Subcutaneous abdominal adipose tissue (tissue), 5 donors: ENCODE measurements around the gene PLAAT4.

ENCODE experiments used
- H3K27ac ChIP-seq: one replicate; pipeline ENCODE4 v1.7.0; 2013; ENCODE audit warnings: low read depth, mild to moderate bottlenecking, inconsistent platforms, low read length, moderate library complexity
- H3K27me3 ChIP-seq, 5 donors: one replicate each; pipeline ENCODE4 v1.7.0; 2013; ENCODE audit warnings: low read length in 5 of 5, inconsistent platforms in 1 of 5; ENCODE audit not compliant: control insufficient read depth in 5 of 5, insufficient read depth in 4 of 5
- H3K36me3 ChIP-seq, 5 donors: one replicate each; pipeline ENCODE4 v1.7.0; 2013; ENCODE audit warnings: low read length in 5 of 5; ENCODE audit not compliant: control insufficient read depth in 5 of 5, insufficient read depth in 5 of 5
- H3K4me1 ChIP-seq, 5 donors: one replicate each; pipeline ENCODE4 v1.7.0; 2013; ENCODE audit warnings: low read length in 5 of 5, mild to moderate bottlenecking in 3 of 5, moderate library complexity in 1 of 5; ENCODE audit not compliant: control insufficient read depth in 5 of 5, insufficient read depth in 5 of 5
- H3K4me3 ChIP-seq, 5 donors: one replicate each; pipeline ENCODE4 v1.7.0; 2013; ENCODE audit warnings: low read length in 5 of 5, low read depth in 1 of 5
- H3K9ac ChIP-seq, 5 donors: one replicate each; pipeline ENCODE4 v1.7.0; 2013; ENCODE audit warnings: low read length in 5 of 5, mild to moderate bottlenecking in 4 of 5, moderate library complexity in 3 of 5
- H3K9me3 ChIP-seq, 5 donors: one replicate each; pipeline ENCODE4 v1.7.0; 2013; ENCODE audit warnings: low read length in 5 of 5; ENCODE audit not compliant: control insufficient read depth in 5 of 5
- donor health status: healthy.
- donor health status: healthy.
- donor health status: healthy.
- donor health status: healthy.
- donor health status: healthy.

The PLAAT4 gene

DNA sequence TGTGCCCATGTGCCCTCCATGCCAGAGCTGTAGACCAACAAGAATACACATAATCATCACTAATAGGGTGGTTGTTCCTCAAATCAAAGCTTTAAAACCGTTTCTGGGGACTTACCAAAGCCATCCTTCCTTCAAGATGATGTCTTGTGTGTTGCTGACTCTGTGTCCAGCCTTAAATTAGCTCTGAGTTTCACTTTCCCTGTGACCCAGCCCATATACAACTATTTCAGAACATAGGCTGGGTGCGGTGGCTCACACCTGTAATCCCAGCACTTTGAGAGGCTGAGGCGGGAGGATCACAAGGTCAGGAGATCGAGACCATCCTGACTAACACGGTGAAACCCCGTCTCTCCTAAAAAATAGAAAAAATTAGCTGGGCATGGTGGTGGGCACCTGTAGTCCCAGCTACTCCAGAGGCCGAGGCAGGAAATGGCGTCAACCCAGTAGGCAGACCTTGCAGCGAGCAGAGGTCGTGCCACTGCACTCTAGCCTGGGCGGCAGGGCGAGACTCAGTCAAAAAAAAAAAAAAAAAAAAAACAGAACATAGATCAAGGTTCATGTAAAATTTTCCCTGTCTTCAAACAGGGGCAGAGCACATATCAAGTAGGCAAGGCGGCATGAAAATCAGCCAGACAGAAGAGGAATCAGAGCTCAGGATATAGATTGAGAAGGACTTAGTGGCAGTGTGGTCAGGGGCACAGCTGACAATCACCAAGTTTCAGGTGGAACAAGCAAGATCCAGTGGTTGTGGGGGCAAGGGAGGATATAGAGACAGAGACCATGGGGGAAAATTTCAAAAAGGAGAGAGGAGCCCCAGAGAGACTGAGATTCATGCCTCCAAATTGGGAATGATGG is 26.8 kb downstream of the PLAAT4 start, which contains the start of gene PLAAT2:
Gene PLAAT2 (minus strand): TSS at position 179 of the 855 bp plus-strand sequence. CDS start 55 bp downstream, at position 124.
- Histone ChIP-seq H3K9me3 (no peaks in the 10 kb centered on the region), H3K27me3 (no peaks in the 10 kb centered on the region), H3K36me3 (no peaks in the 10 kb centered on the region), H3K9ac (no peak within 1 kb of the TSS), H3K4me3 (no peak within 1 kb of the TSS), H3K27ac (no peak within 1 kb of the TSS), H3K4me1 (peaks cover 0 to 37% (median 27%) of the 10 kb centered on the region in 5 donors)

DNA sequence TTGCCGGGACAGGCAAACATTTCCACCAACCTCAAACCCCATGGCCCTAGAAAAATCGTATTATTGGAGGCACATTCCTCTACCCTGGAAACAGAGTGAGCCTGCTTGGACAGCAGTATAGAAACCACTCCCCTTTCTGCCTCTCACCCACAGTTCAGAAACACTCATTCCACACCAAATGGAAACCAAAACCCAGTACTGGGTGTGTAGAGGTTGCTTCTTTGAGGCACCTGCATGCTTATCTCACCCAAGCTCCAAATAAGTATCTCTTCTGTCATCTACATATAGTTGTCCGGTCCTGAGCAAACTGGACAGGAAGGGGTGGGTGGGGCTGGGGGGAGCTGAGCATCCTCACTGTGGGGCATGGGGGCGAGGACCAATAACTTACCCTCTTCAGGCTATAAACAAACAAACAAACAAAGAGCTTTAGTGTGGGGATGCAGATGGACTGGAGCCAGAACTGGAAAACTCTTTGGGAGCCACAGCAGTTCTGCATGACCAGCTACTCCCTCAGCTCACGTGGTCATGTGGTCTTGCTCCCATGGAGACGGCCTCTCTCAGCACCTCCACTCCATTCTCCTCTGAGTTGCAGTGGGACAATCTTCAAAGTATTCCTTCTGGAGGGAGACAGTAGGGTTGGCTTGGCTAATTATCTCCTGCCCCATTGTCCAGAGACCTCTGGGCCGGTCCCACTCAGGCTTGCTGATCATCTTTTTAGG is 27.6 kb downstream of the PLAAT4 start:
- Histone ChIP-seq H3K9ac (no peak overlapping the region), H3K36me3 (no peaks in the 10 kb centered on the region), H3K4me3 (no peak overlapping the region), H3K27ac (no peak overlapping the region), H3K27me3 (no peaks in the 10 kb centered on the region), H3K9me3 (no peaks in the 10 kb centered on the region), H3K4me1 (peaks cover 0 to 37% (median 27%) of the 10 kb centered on the region in 5 donors)

DNA sequence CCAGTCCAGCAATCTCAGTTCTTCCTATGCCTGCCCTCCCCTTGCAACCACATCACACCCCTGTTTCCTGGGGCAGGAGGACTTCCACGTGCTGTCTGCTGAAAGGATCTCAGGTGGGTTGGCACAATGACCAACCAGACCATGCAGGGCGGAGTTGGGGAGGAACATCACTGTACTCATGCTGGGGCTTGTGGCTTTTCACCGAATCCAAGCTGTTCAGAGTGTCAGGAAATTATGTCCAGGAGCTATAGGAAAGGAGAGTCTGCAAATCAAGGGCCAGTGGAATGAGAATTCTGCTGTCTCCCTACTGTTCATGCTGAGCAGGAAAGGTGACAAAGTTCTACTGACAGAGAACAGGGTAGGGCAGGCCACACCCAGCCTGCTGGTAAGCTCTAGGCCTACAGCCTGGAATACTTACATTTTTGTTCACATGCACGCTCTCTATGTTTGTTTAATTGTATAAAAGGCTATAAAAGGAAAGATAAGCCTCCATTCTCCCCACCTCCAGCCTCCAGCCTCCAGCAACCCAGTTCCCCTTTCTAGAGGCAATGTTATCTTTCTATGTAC is 28.3 kb downstream of the PLAAT4 start:
- no peak overlapping the region for H3K4me3 ChIP-seq
- peaks cover 0 to 33% (median 27%) of the 10 kb centered on the region in 5 donors for H3K4me1 ChIP-seq
- H3K9ac ChIP-seq = no peak overlapping the region
- no peaks in the 10 kb centered on the region for H3K27me3 ChIP-seq
- H3K27ac ChIP-seq = no peak overlapping the region
- no peaks in the 10 kb centered on the region for H3K9me3 ChIP-seq
- no peaks in the 10 kb centered on the region for H3K36me3 ChIP-seq

DNA sequence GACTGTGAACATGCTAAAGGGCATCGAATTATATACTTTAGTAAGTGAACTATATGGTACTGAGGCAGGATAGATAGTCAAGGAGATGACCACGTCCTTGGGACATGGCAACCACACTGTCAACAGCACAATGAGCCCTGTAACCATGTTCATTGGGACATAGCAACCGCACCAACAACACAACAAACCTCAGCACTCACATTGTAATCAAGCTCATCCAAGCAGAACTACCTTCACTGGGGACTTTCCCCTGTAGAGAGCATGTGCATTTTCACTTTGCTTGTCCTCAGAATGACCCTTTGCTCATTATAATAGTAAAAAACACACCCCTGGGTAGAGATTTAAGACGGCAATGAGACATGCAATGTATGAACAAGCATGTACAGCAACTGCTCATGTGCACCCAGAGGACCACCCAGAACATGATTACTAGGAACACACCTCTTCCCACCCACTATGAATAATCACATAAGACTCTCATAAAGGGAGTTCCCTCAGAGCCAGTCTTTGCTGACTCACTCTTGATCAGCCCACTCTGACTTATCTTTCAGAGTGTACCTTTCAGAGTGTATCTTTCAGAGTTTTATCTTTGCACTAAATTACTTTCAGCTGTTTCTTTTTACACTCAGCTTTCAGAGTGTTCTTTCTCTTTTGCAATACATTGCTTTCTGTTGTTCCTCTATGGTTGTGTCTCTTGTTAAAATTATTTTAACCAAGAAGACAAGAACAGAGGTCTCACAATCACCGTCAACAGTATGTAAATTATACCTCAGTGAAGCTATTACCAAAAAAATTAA is 30.6 kb downstream of the PLAAT4 start:
- H3K4me1 ChIP-seq = peaks cover 0 to 15% (median 12%) of the 10 kb centered on the region in 5 donors
- H3K9me3 ChIP-seq = no peaks in the 10 kb centered on the region
- no peak overlapping the region for H3K9ac ChIP-seq
- no peak overlapping the region for H3K4me3 ChIP-seq
- H3K27me3 ChIP-seq = no peaks in the 10 kb centered on the region
- peak overlapping the region; percentile 45 for H3K27ac ChIP-seq
- no peaks in the 10 kb centered on the region for H3K36me3 ChIP-seq

DNA sequence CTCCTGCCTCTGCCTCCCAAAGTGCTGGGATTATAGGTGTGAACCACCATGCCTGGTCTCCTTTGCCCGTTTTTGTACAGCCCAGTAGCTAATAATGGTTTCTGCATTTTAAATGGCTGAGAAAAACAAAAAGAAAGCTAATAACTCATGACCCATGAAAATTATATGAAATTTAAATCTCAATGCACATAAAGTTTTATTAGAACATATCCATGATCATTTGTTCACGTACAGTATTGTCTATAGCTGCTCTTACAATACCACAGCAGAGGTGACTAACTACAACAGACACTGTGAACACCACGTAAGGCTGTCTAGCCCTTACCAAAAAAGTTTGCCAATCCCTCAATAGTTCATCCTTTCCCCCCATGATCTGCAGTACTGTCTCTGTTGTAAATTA is 33.0 kb downstream of the PLAAT4 start:
- Histone ChIP-seq H3K27ac (no peak overlapping the region), H3K9me3 (no peaks in the 10 kb centered on the region), H3K9ac (no peak overlapping the region)

DNA sequence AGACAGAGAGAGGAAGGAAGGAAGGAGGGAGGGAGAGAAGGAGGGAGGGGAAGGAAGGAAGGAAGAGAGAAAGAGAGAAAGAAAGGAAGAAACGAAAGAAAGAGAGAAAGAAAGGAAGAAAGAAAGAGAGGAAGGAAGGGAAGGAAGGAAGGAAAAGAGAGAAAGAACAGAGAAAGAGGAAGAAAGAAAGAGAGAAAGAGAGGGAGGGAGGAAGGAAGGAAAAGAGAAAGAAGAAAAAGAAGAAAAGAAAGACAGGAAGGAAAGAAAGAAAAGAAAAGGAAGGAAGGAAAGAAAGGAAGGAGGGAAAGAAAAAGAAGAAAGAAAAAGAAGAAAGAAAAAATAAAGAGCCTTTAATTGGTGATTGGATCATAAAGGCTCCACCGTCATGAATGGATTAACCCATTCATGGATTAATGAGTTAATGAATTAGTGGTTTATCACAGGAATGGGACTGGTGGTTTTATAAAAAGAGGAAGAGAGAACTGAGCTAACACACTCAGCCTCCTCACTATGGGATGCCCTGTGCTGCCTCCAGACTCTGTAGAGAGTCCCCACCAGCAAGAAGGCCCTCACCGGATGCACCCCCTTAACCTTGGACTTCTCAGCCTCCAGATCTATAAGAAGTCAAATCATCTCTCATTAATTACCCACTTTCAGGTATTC is 35.5 kb downstream of the PLAAT4 start:
- Histone ChIP-seq H3K9ac (no peak overlapping the region), H3K27ac (peak overlapping the region; percentile 49), H3K27me3 (no peaks in the 10 kb centered on the region), H3K4me3 (no peak overlapping the region), H3K36me3 (peaks cover 4 to 25% (median 7%) of the 10 kb centered on the region in 5 donors), H3K9me3 (no peaks in the 10 kb centered on the region), H3K4me1 (peaks cover 11 to 45% (median 36%) of the 10 kb centered on the region in 5 donors)

More for the DNA sequence above, 33.0 kb downstream of the PLAAT4 start:
- H3K27me3 ChIP-seq = no peaks in the 10 kb centered on the region
- H3K4me3 ChIP-seq = no peak overlapping the region
- H3K36me3 ChIP-seq = peaks cover 4 to 11% (median 7%) of the 10 kb centered on the region in 5 donors
- peaks cover 7 to 30% (median 23%) of the 10 kb centered on the region in 5 donors for H3K4me1 ChIP-seq

DNA sequence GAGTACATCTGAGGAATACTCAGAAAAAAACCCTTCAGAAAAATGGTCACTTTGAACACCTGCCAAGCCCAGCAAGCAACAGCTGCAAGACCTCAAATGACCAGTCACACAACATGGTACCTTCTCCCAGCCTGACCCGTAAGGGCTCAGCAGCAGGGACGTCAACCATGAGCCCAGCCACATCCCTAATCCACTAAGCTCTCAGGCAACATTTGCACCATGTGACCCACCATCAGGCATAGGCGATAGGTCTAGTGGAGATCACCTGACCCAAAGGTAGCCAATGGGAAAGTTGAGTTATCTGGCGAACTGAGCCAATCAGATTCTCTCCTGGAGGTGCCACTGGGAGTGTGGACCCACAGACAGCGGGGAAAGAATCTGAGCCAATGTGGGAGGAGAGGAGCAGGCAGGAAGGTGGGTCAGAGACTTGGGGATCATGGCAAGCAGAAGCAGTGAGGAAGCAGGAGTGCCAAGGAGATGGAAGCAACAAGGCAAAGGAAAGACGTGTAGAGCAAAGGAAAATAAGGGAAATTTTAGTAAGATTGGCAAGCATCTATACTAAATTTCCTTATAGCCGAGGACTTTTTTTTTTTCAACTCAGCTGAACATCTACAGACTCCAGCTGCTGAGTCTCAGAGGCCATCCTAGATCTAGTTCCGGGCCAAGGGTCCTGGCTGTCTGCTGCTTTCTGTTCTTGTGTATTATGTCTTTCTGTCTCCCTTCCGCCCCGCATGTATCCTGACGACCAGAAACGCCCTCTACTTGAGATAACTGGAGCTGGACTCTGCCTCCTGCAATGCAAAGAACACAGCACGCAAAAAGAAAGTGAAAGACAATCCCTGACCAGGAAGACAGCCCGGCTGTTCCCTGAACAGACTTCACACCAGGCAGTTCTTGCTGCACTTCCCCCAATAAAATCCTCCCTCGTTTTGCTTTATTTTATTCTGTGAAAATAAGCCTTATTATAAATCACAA is 37.6 kb downstream of the PLAAT4 start:
- peak overlapping the region; percentile 8 to 59 (median 46) for H3K4me3 ChIP-seq
- H3K27ac ChIP-seq = peak overlapping the region; percentile 85
- peaks cover 4 to 25% (median 7%) of the 10 kb centered on the region in 5 donors for H3K36me3 ChIP-seq
- peak overlapping the region in 2 of 5 donors; percentile 6 to 23 for H3K9ac ChIP-seq
- H3K4me1 ChIP-seq = peaks cover 11 to 34% (median 31%) of the 10 kb centered on the region in 5 donors
- H3K9me3 ChIP-seq = no peaks in the 10 kb centered on the region
- no peaks in the 10 kb centered on the region for H3K27me3 ChIP-seq

DNA sequence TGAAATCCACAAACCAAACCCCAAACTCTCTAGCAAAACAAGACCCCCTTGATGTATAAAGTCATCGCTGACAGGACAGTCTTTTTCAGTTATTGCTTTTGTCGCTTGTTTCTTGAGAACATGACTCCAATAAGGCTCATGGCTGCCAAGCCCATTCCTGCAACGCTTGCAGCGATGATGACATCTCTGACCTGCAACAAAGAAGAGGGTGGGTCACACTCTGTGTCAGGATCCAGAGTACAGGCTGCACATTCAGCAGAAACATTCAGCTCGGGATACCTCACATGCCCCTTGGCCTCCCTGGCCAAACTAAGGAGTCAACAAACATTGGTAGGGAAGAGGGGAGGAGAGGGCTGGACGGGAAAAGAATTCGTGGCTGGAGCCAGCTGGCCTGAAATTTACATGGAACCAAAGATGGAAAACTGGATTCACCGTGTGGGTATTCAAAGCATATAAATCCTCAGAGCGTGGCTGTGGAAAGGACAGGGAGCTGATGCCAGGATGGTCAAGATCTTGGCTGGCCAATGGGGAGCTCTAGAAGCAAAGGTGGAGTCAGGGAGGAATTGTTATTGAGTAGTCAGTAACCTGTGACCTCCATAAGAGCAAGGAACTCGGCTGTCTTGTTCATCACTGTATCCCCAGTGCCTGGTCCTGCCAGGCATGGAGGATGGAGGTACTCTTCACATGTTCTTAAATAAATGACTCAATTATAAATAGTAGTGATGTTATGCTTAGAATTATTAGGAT is 38.4 kb downstream of the PLAAT4 start:
- Histone ChIP-seq H3K4me3 (peak overlapping the region; percentile 8 to 59 (median 43)), H3K36me3 (peaks cover 7 to 28% (median 10%) of the 10 kb centered on the region in 5 donors), H3K9me3 (peaks cover 0 to 5% (median 3%) of the 10 kb centered on the region in 5 donors), H3K27me3 (no peaks in the 10 kb centered on the region), H3K4me1 (peaks cover 11 to 34% (median 31%) of the 10 kb centered on the region in 5 donors), H3K27ac (peak overlapping the region; percentile 85), H3K9ac (peak overlapping the region in 2 of 5 donors; percentile 6 to 23)
